Sigmoid colon (tissue), 7 donors: ENCODE data around the gene IFITM10. TPM values are rescaled to one million over a fixed set of nuclear protein-coding genes. Genes with fewer than 3 reads are reported as not detected.

ENCODE experiments used
- DNase-seq: peaks from one replicate; pipeline ENCODE4 v3.0.0-alpha.2; 2019
- H3K27ac ChIP-seq, 4 donors: fragments of 200-600 bp; sonication (generic); one replicate each; pipeline ENCODE4 v1.5.1; 2016 to 2019; ENCODE audit warnings: mild to moderate bottlenecking in 1 of 4
- H3K27me3 ChIP-seq, 3 donors: fragments of 200-600 bp; sonication (generic); one replicate each; pipeline ENCODE4 v1.5.1; 2019; ENCODE audit warnings: mild to moderate bottlenecking in 1 of 3
- H3K36me3 ChIP-seq, 4 donors: fragments of 200-600 bp; sonication (generic); one replicate each; pipeline ENCODE4 v1.5.1; 2016 to 2019
- H3K4me1 ChIP-seq, 4 donors: fragments of 200-600 bp; sonication (generic); one replicate each; pipeline ENCODE4 v1.5.1; 2017 to 2019
- H3K4me3 ChIP-seq, 4 donors: fragments of 200-600 bp; sonication (generic); one replicate each; pipeline ENCODE4 v1.5.1; 2017 to 2019; ENCODE audit warnings: mild to moderate bottlenecking in 2 of 4, moderate library complexity in 1 of 4
- H3K9me3 ChIP-seq, 4 donors: fragments of 200-600 bp in 3 of 4; sonication (generic) in 3 of 4; one replicate each; pipeline versions ENCODE4 v1.5.1 to v1.6.1; 2013 to 2019
- EP300 ChIP-seq, 4 donors: sonication (generic); formaldehyde crosslinking; IDR thresholded peaks; one replicate each; pipeline ENCODE4 v1.6.1; 2017; ENCODE audit warnings: antibody characterized with exemption in 4 of 4
- POLR2A ChIP-seq, 2 donors: fragments of 450-650 bp; IDR thresholded peaks; one replicate each; pipeline ENCODE4 v1.6.1; 2016; ENCODE audit warnings: antibody characterized with exemption in 2 of 2, mild to moderate bottlenecking in 2 of 2, moderate library complexity in 2 of 2
- POLR2AphosphoS5 ChIP-seq, 4 donors: sonication (generic); formaldehyde crosslinking; IDR thresholded peaks; one replicate each; pipeline ENCODE4 v1.6.1; 2017; ENCODE audit warnings: antibody characterized with exemption in 4 of 4
- WGBS, 2 donors: extraction: QIAGEN DNeasy Blood & Tissue Kit; methylation state at CpG; one replicate each; pipeline ENCODE4 v1.1.7; 2013; 5-methylcytosine and 5-hydroxymethylcytosine counted together
- intact Hi-C: fragments of 100-400 bp; cut with DNase I; formaldehyde crosslinking; loops from one replicate; pipeline ENCODE4 v1.15.1; 2023
- polyA plus RNA-seq, 3 donors: library from polyadenylated mRNA; stranded (reverse); fragments of 200-250 nt; gene quantifications; one replicate each; pipeline ENCODE4 v1.2.3, GENCODE V29; 2013
- total RNA-seq, 4 donors: library from RNA; depleted of rRNA; stranded (reverse); fragments of >200 nt; gene quantifications; one replicate each; pipeline ENCODE4 v1.1.0, GENCODE V29; 2016
- TF ChIP-seq, protein P1 (sequence below), 4 experiments: fragments of 450-650 bp in 3 of 4; fragments of 200-600 bp in 1 of 4; IDR thresholded peaks; one replicate each; pipeline ENCODE4 v1.5.1; 2016 to 2019; ENCODE audit warnings: antibody characterized with exemption in 4 of 4, mild to moderate bottlenecking in 3 of 4, moderate library complexity in 2 of 4
- donor health status: healthy with polysubstance abuse.
- donor health status: Bipolar disorder and iron deficiency.
- donor health status: healthy.

Gene IFITM10
- total and polyA plus RNA-seq, 7 donors = 0.36 to 1.4 (median 0.60) TPM; not detected in 2

GRCh38 chr11:1728931-1729691, 21.3 kb downstream of the IFITM10 start:
- 62 to 80% methylated on average over 25 of the region's 25 CpGs for WGBS, 2 donors
- no peak for DNase-seq
- intact Hi-C loops = no loop called here
- H3K9me3 ChIP-seq = no peaks in the 10 kb centered on the region
- TF ChIP-seq, protein P1, sequence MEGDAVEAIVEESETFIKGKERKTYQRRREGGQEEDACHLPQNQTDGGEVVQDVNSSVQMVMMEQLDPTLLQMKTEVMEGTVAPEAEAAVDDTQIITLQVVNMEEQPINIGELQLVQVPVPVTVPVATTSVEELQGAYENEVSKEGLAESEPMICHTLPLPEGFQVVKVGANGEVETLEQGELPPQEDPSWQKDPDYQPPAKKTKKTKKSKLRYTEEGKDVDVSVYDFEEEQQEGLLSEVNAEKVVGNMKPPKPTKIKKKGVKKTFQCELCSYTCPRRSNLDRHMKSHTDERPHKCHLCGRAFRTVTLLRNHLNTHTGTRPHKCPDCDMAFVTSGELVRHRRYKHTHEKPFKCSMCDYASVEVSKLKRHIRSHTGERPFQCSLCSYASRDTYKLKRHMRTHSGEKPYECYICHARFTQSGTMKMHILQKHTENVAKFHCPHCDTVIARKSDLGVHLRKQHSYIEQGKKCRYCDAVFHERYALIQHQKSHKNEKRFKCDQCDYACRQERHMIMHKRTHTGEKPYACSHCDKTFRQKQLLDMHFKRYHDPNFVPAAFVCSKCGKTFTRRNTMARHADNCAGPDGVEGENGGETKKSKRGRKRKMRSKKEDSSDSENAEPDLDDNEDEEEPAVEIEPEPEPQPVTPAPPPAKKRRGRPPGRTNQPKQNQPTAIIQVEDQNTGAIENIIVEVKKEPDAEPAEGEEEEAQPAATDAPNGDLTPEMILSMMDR (IDR thresholded peaks at IDR 0.05) = no peak
- TF ChIP-seq POLR2AphosphoS5 (IDR thresholded peaks at IDR 0.05) (no peak), EP300 (IDR thresholded peaks at IDR 0.05) (no peak), POLR2A (IDR thresholded peaks at IDR 0.05) (no peak)
- H3K27ac ChIP-seq = no peak overlapping the region
- H3K4me1 ChIP-seq = no peaks in the 10 kb centered on the region
- no peak overlapping the region for H3K4me3 ChIP-seq
- H3K27me3 ChIP-seq = peaks cover 0 to 72% (median 44%) of the 10 kb centered on the region in 3 donors
- H3K36me3 ChIP-seq = no peaks in the 10 kb centered on the region

GRCh38 chr11:1728301-1728700, 22.1 kb downstream of the IFITM10 start:
- TF ChIP-seq, protein P1 (IDR thresholded peaks at IDR 0.05) = no peak
- H3K36me3 ChIP-seq = no peaks in the 10 kb centered on the region
- 47 to 69% methylated on average over 4 of the region's 4 CpGs for WGBS, 2 donors
- no peak for DNase-seq
- intact Hi-C loops = no loop called here
- no peak overlapping the region for H3K27ac ChIP-seq
- H3K4me3 ChIP-seq = no peak overlapping the region
- no peaks in the 10 kb centered on the region for H3K4me1 ChIP-seq
- H3K9me3 ChIP-seq = no peaks in the 10 kb centered on the region
- peaks cover 0 to 67% (median 37%) of the 10 kb centered on the region in 3 donors for H3K27me3 ChIP-seq

GRCh38 chr11:1727861-1728260, 22.5 kb downstream of the IFITM10 start:
- Histone ChIP-seq H3K27me3 (peaks cover 0 to 63% (median 32%) of the 10 kb centered on the region in 3 donors), H3K36me3 (no peaks in the 10 kb centered on the region), H3K4me3 (no peak overlapping the region), H3K9me3 (no peaks in the 10 kb centered on the region), H3K4me1 (no peaks in the 10 kb centered on the region), H3K27ac (no peak overlapping the region)
- intact Hi-C loops = no loop called here
- DNase-seq = no peak
- no peak for TF ChIP-seq EP300 (IDR thresholded peaks at IDR 0.05)
- no peak for TF ChIP-seq POLR2A (IDR thresholded peaks at IDR 0.05)
- no peak for TF ChIP-seq POLR2AphosphoS5 (IDR thresholded peaks at IDR 0.05)
- TF ChIP-seq, protein P1 (IDR thresholded peaks at IDR 0.05) = no peak
- 63 to 77% methylated on average over 9 of the region's 9 CpGs for WGBS, 2 donors

GRCh38 chr11:1727096-1727690, 23.2 kb downstream of the IFITM10 start:
- WGBS, 2 donors = 48 to 75% methylated on average over 11 of the region's 11 CpGs
- Histone ChIP-seq H3K4me3 (no peak overlapping the region), H3K4me1 (no peaks in the 10 kb centered on the region), H3K27ac (no peak overlapping the region), H3K27me3 (peaks cover 0 to 56% (median 28%) of the 10 kb centered on the region in 3 donors), H3K36me3 (no peaks in the 10 kb centered on the region), H3K9me3 (no peaks in the 10 kb centered on the region)
- TF ChIP-seq POLR2AphosphoS5 (IDR thresholded peaks at IDR 0.05) (no peak), POLR2A (IDR thresholded peaks at IDR 0.05) (no peak), EP300 (IDR thresholded peaks at IDR 0.05) (no peak)
- TF ChIP-seq, protein P1 (IDR thresholded peaks at IDR 0.05) = no peak
- DNase-seq = no peak
- intact Hi-C loops = no loop called here
